Measurements from ENCODE around the gene DAZAP1.
A peak's percentile ranks its signal among the peaks of the same experiment; 100 is the strongest.

The DAZAP1 gene

DNA sequence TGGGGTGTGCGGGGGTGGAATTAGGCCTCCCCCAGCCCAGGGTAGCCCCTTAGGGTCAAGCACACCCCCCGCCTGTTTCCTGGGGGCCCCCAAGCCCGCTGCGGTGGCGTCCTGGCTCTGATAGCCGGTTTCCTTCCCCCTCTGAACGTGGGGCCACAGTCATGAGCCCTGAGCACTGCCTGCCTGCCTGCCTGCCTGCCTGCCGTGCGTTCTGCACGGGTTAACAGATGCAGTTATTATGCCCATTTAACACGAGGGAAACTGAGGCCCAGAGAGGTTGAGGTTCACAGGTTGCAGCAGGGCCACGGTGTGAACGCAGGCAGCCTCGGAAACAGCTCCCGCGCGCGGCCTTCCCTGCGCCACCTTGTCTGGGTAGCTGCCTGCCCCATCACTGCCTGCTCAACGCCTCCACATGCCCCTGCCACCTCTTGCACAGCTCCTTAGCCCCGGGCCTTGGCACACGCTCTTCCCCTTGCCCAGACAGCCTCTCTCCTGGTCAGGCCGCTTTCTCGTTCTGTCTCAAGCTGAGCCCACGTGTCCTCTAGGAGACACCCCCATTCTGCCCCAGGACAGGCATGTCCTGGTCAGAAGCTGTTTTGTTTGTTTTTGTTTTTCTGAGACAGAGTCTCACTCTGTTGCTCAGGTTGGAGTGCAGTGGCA, 4.8 kb upstream of the DAZAP1 start:
- no peak overlapping the region for H3K4me3 ChIP-seq (ENCODE audit: low read depth, low read length)
- in situ Hi-C loops (cut with HindIII; ENCODE audit: low sequenced_read_pairs) = no loop called here
- no peak for DNase-seq (ENCODE audit: low read depth)
- TF ChIP-seq, protein P1, sequence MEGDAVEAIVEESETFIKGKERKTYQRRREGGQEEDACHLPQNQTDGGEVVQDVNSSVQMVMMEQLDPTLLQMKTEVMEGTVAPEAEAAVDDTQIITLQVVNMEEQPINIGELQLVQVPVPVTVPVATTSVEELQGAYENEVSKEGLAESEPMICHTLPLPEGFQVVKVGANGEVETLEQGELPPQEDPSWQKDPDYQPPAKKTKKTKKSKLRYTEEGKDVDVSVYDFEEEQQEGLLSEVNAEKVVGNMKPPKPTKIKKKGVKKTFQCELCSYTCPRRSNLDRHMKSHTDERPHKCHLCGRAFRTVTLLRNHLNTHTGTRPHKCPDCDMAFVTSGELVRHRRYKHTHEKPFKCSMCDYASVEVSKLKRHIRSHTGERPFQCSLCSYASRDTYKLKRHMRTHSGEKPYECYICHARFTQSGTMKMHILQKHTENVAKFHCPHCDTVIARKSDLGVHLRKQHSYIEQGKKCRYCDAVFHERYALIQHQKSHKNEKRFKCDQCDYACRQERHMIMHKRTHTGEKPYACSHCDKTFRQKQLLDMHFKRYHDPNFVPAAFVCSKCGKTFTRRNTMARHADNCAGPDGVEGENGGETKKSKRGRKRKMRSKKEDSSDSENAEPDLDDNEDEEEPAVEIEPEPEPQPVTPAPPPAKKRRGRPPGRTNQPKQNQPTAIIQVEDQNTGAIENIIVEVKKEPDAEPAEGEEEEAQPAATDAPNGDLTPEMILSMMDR (IDR thresholded peaks at IDR 0.05; ENCODE audit: low read depth, low read length, missing control alignments) = no peak

DNA sequence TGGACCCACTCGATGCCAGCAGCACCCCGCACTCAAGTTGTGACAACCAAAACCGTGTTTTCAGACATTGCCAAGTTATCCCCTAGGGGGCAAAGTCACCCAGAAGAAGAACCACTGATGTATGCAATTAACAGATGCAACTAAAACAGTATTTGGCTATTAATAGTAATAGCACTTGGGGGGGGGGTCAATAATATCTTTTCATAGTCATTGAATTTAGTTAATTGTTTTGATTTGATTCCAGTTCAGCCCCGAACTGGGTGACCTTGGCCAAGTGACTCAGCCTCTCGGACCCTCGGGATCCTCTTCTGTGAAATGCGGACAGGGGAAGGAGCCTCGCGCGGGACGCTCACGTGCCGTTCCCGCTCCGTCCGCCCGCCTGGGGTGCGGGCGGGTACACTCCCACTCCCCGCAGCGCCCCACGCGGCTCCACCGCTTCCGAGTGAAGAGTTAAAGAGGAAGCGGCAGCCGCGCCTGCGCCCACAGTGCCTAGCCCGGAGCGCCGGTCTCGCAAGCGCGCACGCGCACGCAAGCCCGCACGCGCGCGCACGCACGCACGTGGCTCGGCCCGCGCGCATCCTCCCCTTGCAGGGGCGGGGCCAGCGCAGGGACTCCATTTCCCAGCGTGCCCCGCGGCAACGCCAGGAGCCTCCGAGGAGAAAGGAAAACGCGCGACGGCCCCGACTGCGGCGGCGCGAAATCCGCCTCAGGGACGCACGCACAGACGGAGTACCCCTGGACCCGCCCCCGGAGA, 435 bp upstream of the DAZAP1 start:
- in situ Hi-C loops (cut with HindIII; ENCODE audit: low sequenced_read_pairs) = no loop called here
- DNase-seq (ENCODE audit: low read depth) = peak; percentile 93
- H3K4me3 ChIP-seq (ENCODE audit: low read depth, low read length) = peak overlapping the region; percentile 47
- TF ChIP-seq, protein P1 (IDR thresholded peaks at IDR 0.05; ENCODE audit: low read depth, low read length, missing control alignments) = peak; percentile 32

DNA sequence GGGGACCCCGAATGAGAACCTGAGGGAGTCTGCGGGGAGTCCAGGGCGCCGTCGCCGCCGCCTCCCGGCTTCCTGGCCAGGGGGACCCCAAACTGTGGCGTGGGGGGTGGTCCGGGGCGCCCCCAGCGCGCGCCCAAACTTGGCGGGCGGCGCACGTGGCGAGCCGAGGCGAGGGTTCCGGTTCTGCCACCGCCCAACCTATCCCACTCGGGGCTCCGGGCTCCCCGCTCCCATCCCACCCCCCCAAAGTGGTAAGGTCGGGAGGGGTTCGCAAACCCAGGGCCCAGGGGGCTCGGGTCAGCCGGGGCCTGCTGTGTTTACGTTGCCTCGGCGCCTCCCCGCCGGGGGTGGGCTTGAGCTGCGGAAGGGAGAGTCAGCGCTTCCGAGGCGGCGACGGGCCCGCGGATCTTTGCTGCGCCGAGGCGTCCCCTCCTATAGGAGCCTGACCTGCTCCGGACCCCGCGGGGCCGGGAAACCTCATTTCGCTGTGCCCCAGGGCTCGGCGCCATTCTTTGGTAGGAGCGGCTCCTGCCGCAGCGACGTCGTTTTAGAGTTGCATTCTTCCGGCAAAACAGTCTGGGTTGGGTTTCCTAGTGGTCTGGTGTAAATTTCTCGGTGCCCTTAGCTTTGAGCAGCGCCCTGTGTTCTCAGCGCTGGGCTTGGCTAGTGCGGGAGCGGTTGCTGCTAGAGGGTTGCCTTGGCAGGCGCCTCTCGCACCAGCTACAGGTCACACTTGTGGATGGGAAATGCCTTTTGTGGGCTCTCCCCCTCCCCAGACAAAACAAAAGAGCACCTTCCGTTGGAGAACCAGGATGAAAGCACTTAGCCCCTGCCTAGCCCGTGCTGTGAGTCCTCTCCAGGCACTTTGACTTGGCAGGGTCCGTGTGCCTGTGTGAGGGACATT, 1.2 kb downstream of the DAZAP1 start:
- TF ChIP-seq, protein P1 (IDR thresholded peaks at IDR 0.05; ENCODE audit: low read depth, low read length, missing control alignments) = no peak
- DNase-seq (ENCODE audit: low read depth) = no peak
- in situ Hi-C loops (cut with HindIII; ENCODE audit: low sequenced_read_pairs) = no loop called here
- H3K4me3 ChIP-seq (ENCODE audit: low read depth, low read length) = peak overlapping the region; percentile 91

DNA sequence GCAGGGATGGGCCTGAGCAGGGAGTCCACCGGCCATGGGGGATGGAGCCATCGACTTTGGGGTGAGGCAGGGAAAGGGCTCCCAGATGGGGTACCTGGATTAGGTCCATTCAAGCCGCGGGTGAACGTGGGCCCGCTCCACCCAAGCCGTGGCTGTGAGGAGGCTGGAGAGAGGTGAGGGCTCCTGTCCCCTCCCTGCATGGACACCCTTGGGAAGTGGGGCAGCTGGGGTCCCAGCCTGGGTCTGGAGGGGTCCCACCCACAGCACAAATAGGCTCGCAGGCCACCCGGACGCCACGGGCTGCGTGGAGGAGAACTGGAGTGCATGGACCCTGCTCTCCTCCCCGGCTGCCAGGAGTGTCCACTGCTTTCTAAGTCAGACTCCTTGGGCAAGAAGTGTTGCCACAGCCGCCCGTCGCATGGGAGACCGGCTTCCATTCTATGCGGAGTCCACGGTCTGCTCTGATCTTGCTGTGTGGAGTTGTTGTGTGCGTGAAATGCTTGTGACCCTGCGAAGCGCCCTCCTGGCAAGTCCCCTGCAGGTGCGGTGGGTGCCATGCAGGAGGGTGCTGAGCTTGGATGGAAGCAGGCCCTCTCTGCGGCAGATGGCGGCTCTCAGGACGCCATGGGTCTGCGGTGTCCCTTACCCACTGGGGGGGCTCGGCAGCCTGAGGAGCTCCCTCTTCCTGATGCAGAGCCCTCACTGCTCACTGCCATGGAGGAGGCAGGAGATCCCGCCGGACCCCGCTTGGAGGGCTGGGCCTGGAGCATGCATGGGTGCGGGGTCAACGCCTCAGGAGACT, 2.0 kb downstream of the DAZAP1 start:
- peak overlapping the region; percentile 91 for H3K4me3 ChIP-seq (ENCODE audit: low read depth, low read length)
- TF ChIP-seq, protein P1 (IDR thresholded peaks at IDR 0.05; ENCODE audit: low read depth, low read length, missing control alignments) = no peak
- DNase-seq (ENCODE audit: low read depth) = no peak
- in situ Hi-C loops (cut with HindIII; ENCODE audit: low sequenced_read_pairs) = loop anchor here (5.0 kb wide), 2 partner anchors 87 to 127 kb away; no protein-coding TSS in a partner anchor

DNA sequence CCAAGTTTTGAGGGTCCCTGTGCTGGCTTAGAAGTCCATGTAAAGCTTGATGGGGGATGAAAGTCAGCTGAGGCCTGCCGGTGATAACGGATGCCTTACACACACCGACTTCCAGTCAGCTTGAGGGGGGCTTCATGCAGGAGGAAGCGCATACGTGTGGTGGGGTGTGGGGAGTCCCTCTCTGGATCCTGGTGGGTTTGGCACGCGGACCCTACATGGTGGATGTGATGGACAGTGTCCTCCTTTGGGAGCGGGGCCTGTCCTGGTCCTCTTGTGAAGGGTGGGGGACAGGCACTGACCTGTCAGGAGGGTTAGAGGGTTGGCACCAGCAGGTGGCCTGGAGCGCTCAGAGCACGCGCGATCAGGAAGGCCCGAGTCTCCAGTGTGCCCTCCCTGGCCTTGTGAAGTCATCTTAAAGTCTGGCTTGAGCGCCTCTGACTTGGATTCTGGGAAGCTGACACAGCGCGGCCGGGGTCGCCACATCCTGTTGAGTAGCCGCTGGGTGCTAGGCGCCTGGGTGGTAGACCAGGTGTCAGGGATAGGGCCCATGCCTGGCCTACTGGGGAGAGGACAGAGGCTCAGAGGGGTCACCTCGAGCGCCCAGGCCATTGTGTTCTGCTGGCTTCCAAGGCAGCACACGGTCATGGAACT, 2.9 kb downstream of the DAZAP1 start:
- in situ Hi-C loops (cut with HindIII; ENCODE audit: low sequenced_read_pairs) = loop anchor here (5.0 kb wide), 2 partner anchors 88 to 128 kb away; no protein-coding TSS in a partner anchor
- no peak for DNase-seq (ENCODE audit: low read depth)
- peak overlapping the region; percentile 91 for H3K4me3 ChIP-seq (ENCODE audit: low read depth, low read length)
- TF ChIP-seq, protein P1 (IDR thresholded peaks at IDR 0.05; ENCODE audit: low read depth, low read length, missing control alignments) = no peak
